Activated CD4-positive, alpha-beta memory T cell treated with anti-CD3 and anti-CD28 coated beads, Interleukin-2, amount 10 ng/mL, durations not matched to agents 7 days and 5 days (primary cell): ENCODE results near the gene NYAP2. TPM values are rescaled to one million over a fixed set of nuclear protein-coding genes. Genes with fewer than 3 reads are reported as not detected.

Experiments used
- CTCF ChIA-PET: fragments of 350-600 bp; sonication (Branson Sonifier 250); formaldehyde crosslinking; loops from one replicate; lab custom pipeline; 2021; ENCODE audit warnings: antibody characterized with exemption, inconsistent platforms; lab: Charles Lee
- POLR2A ChIA-PET: fragments of 350-600 bp; sonication (Branson Sonifier 250); formaldehyde crosslinking; loops from one replicate; lab custom pipeline; 2021; ENCODE audit warnings: antibody characterized with exemption; lab: Charles Lee
- DNase-seq: peaks from one replicate; pipeline ENCODE4 v3.0.0-alpha.2; 2020
- H3K27ac Mint-ChIP-seq: one replicate; pipeline ENCODE4 v1.8.0; 2021; ENCODE audit warnings: mild to moderate bottlenecking, mixed read lengths
- H3K27me3 Mint-ChIP-seq: one replicate; pipeline ENCODE4 v1.8.0; 2021; ENCODE audit warnings: mixed read lengths
- H3K36me3 Mint-ChIP-seq: one replicate; pipeline ENCODE4 v1.8.0; 2021; ENCODE audit warnings: low read depth, mixed read lengths
- H3K4me1 Mint-ChIP-seq: one replicate; pipeline ENCODE4 v1.8.0; 2021; ENCODE audit warnings: mixed read lengths
- H3K4me3 Mint-ChIP-seq: one replicate; pipeline ENCODE4 v1.8.0; 2021; ENCODE audit warnings: mild to moderate bottlenecking, mixed read lengths
- H3K9me3 Mint-ChIP-seq: one replicate; pipeline ENCODE4 v1.8.0; 2021; ENCODE audit warnings: mixed read lengths
- total RNA-seq, 2 experiments: library from RNA; stranded (reverse); gene quantifications; one replicate each; pipeline ENCODE4 v1.2.3, GENCODE V29; 2021

The NYAP2 gene
- total RNA-seq, 2 experiments from 2014 or later, result not detected

DNA sequence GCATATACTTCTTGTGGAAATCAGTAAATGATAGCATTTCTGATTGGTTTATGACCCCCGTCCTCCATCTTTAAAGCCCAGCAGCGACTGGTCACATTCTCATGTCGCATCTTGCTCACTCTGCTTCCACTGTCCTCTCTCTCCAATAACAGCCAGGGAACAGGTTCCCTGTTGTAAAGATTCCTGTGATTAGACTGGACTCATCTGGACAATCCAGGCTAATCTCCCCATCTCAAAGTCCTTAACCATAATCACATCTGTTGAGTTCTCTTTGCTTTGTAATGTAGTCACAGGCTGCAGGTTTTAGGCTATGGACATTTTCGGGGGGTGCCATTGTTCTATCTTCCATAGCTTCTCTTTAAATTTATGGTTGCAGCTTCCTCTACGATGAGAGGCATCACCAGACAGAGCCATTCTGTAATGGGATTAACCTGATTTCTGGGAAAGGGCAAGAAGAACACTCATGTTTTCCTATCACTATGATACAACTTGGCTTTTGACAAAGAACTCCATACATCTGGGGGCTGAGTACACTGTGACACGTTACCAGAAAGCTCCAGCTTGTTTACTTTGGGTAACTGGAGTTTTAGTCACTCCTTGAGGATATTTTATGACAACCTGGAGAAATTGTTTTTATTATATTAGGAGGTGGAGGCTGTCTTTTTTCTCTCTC, 159.0 kb downstream of the NYAP2 start:
- POLR2A ChIA-PET, result no interaction called here
- Mint-ChIP-seq H3K4me3 (no peak overlapping the region), H3K9me3 (no peaks in the 10 kb centered on the region), H3K27me3 (peaks cover 15% of the 10 kb centered on the region), H3K36me3 (no peaks in the 10 kb centered on the region), H3K4me1 (no peaks in the 10 kb centered on the region), H3K27ac (no peak overlapping the region)
- CTCF ChIA-PET, result no interaction called here
- no peak for DNase-seq

DNA sequence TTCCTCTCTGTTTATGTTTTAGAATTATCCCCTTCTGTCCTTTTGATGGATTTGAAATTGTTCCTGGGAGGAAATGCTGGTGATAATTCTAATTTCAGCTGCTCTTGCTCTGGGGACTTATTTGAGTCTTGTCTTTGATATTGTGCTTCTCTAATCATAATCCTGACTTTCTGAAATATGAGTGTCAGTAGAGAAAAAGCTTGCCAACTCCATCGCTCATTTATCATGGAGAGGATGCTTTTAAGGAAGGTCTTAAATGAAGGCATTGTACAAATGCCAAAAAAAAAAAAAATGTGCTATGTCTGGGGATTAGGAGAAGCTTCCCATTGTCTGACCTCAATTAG, 159.5 kb downstream of the NYAP2 start:
- no peak for DNase-seq
- ChIA-PET CTCF (no interaction called here), POLR2A (no interaction called here)
- Mint-ChIP-seq H3K36me3 (no peaks in the 10 kb centered on the region), H3K9me3 (no peaks in the 10 kb centered on the region), H3K27ac (no peak overlapping the region), H3K4me1 (no peaks in the 10 kb centered on the region), H3K27me3 (peaks cover 15% of the 10 kb centered on the region), H3K4me3 (no peak overlapping the region)

GRCh38 chr2:225566798-225567197, 167.3 kb downstream of the NYAP2 start:
- ChIA-PET POLR2A (no interaction called here), CTCF (no interaction called here)
- Mint-ChIP-seq H3K27me3 (peaks cover 8% of the 10 kb centered on the region), H3K27ac (no peak overlapping the region), H3K4me3 (no peak overlapping the region), H3K36me3 (no peaks in the 10 kb centered on the region), H3K4me1 (no peaks in the 10 kb centered on the region), H3K9me3 (no peaks in the 10 kb centered on the region)
- DNase-seq, result no peak

- Mint-ChIP-seq H3K27ac (no peak overlapping the region), H3K27me3 (peaks cover 3% of the 10 kb centered on the region), H3K4me3 (no peak overlapping the region), H3K9me3 (no peaks in the 10 kb centered on the region), H3K36me3 (no peaks in the 10 kb centered on the region), H3K4me1 (no peaks in the 10 kb centered on the region)
- DNase-seq, result no peak
- CTCF ChIA-PET, result no interaction called here
- POLR2A ChIA-PET, result no interaction called here
Measured at GRCh38 chr2:225569995-225570394, 170.5 kb downstream of the NYAP2 start.

- DNase-seq, result no peak
- no peaks in the 10 kb centered on the region for H3K4me1 Mint-ChIP-seq
- H3K4me3 Mint-ChIP-seq, result no peak overlapping the region
- no peaks in the 10 kb centered on the region for H3K9me3 Mint-ChIP-seq
- H3K36me3 Mint-ChIP-seq, result no peaks in the 10 kb centered on the region
- no peak overlapping the region for H3K27ac Mint-ChIP-seq
- H3K27me3 Mint-ChIP-seq, result peaks cover 2% of the 10 kb centered on the region
- ChIA-PET CTCF (no interaction called here), POLR2A (no interaction called here)
Measured at GRCh38 chr2:225573603-225574002, 174.1 kb downstream of the NYAP2 start.

- Mint-ChIP-seq H3K9me3 (no peaks in the 10 kb centered on the region), H3K4me3 (no peak overlapping the region), H3K36me3 (no peaks in the 10 kb centered on the region), H3K4me1 (no peaks in the 10 kb centered on the region), H3K27me3 (peaks cover 2% of the 10 kb centered on the region), H3K27ac (no peak overlapping the region)
- DNase-seq, result no peak
- ChIA-PET POLR2A (no interaction called here), CTCF (no interaction called here)
Measured at GRCh38 chr2:225574582-225575138, 175.2 kb downstream of the NYAP2 start.

GRCh38 chr2:225581135-225581534, 181.6 kb downstream of the NYAP2 start:
- no peak for DNase-seq
- no peak overlapping the region for H3K4me3 Mint-ChIP-seq
- POLR2A ChIA-PET, result no interaction called here
- no peak overlapping the region for H3K27ac Mint-ChIP-seq
- peaks cover 2% of the 10 kb centered on the region for H3K27me3 Mint-ChIP-seq
- no peaks in the 10 kb centered on the region for H3K4me1 Mint-ChIP-seq
- no peaks in the 10 kb centered on the region for H3K9me3 Mint-ChIP-seq
- no peaks in the 10 kb centered on the region for H3K36me3 Mint-ChIP-seq
- CTCF ChIA-PET, result no interaction called here

DNA sequence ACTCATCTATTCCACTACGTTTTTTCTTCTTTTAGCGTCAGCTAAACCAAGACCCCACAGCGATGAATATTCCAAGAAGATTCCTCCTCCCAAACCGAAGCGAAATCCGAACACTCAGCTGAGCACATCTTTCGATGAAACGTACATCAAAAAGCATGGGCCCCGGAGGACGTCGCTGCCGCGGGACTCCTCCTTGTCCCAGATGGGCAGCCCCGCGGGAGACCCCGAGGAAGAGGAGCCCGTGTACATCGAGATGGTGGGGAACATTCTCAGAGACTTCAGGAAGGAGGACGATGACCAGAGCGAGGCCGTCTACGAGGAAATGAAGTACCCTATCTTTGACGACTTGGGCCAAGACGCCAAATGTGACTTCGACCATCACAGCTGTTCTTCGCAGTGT, 182.4 kb downstream of the NYAP2 start:
- Mint-ChIP-seq H3K4me3 (no peak overlapping the region), H3K27ac (no peak overlapping the region), H3K27me3 (peaks cover 2% of the 10 kb centered on the region), H3K36me3 (no peaks in the 10 kb centered on the region), H3K9me3 (no peaks in the 10 kb centered on the region), H3K4me1 (no peaks in the 10 kb centered on the region)
- POLR2A ChIA-PET, result no interaction called here
- CTCF ChIA-PET, result no interaction called here
- DNase-seq, result no peak

GRCh38 chr2:225582355-225583116, 183.0 kb downstream of the NYAP2 start:
- H3K27me3 Mint-ChIP-seq, result peaks cover 2% of the 10 kb centered on the region
- H3K36me3 Mint-ChIP-seq, result no peaks in the 10 kb centered on the region
- no peak overlapping the region for H3K27ac Mint-ChIP-seq
- ChIA-PET POLR2A (no interaction called here), CTCF (no interaction called here)
- no peak overlapping the region for H3K4me3 Mint-ChIP-seq
- DNase-seq, result no peak
- no peaks in the 10 kb centered on the region for H3K9me3 Mint-ChIP-seq
- no peaks in the 10 kb centered on the region for H3K4me1 Mint-ChIP-seq

GRCh38 chr2:225584796-225585195, 185.3 kb downstream of the NYAP2 start:
- Mint-ChIP-seq H3K27me3 (no peaks in the 10 kb centered on the region), H3K4me3 (no peak overlapping the region), H3K27ac (no peak overlapping the region), H3K4me1 (no peaks in the 10 kb centered on the region), H3K36me3 (no peaks in the 10 kb centered on the region), H3K9me3 (no peaks in the 10 kb centered on the region)
- DNase-seq, result no peak
- ChIA-PET POLR2A (no interaction called here), CTCF (interaction anchor here (0.5 kb wide), 1 partner anchor 40 kb away, joined by 3 read pairs; no protein-coding TSS in a partner anchor)

- ChIA-PET CTCF (no interaction called here), POLR2A (no interaction called here)
- no peak overlapping the region for H3K27ac Mint-ChIP-seq
- no peaks in the 10 kb centered on the region for H3K4me1 Mint-ChIP-seq
- H3K9me3 Mint-ChIP-seq, result no peaks in the 10 kb centered on the region
- peaks cover 1% of the 10 kb centered on the region for H3K27me3 Mint-ChIP-seq
- no peaks in the 10 kb centered on the region for H3K36me3 Mint-ChIP-seq
- H3K4me3 Mint-ChIP-seq, result no peak overlapping the region
- no peak for DNase-seq
Measured at GRCh38 chr2:225590932-225591331, 191.4 kb downstream of the NYAP2 start.

DNA sequence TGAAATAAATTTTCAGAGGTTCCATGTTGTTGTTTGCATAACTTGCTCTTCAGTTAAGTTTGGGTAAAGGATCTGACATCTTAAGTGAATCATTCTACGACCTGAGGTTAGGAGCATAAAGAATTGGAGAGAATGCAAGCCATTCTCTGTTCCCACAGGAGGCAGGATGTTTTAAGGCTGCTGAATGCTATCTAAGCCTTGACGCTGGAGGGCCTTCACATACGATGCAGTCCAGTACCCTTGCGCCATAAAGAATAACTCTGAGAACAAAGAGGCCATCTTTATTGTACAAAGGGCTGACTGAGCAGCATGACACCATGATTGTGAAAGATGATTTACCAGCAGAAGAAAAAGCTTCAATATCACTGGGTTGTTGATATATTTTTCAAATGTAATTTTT, 198.4 kb downstream of the NYAP2 start:
- no peaks in the 10 kb centered on the region for H3K36me3 Mint-ChIP-seq
- ChIA-PET POLR2A (no interaction called here), CTCF (no interaction called here)
- no peak overlapping the region for H3K27ac Mint-ChIP-seq
- no peaks in the 10 kb centered on the region for H3K9me3 Mint-ChIP-seq
- H3K4me1 Mint-ChIP-seq, result no peaks in the 10 kb centered on the region
- H3K4me3 Mint-ChIP-seq, result no peak overlapping the region
- peaks cover 1% of the 10 kb centered on the region for H3K27me3 Mint-ChIP-seq
- no peak for DNase-seq

- Mint-ChIP-seq H3K36me3 (no peaks in the 10 kb centered on the region), H3K27ac (no peak overlapping the region), H3K27me3 (peaks cover 1% of the 10 kb centered on the region), H3K4me3 (no peak overlapping the region), H3K9me3 (no peaks in the 10 kb centered on the region), H3K4me1 (no peaks in the 10 kb centered on the region)
- CTCF ChIA-PET, result no interaction called here
- POLR2A ChIA-PET, result no interaction called here
- DNase-seq, result no peak
Measured at GRCh38 chr2:225598426-225598825, 198.9 kb downstream of the NYAP2 start.

- Mint-ChIP-seq H3K4me1 (no peaks in the 10 kb centered on the region), H3K27me3 (peaks cover 1% of the 10 kb centered on the region), H3K4me3 (no peak overlapping the region), H3K27ac (no peak overlapping the region), H3K9me3 (no peaks in the 10 kb centered on the region), H3K36me3 (no peaks in the 10 kb centered on the region)
- POLR2A ChIA-PET, result no interaction called here
- CTCF ChIA-PET, result no interaction called here
- no peak for DNase-seq
Measured at GRCh38 chr2:225598897-225599296, 199.4 kb downstream of the NYAP2 start.
